VCaP (cell line): ENCODE measurements around the gene PMEPA1.

Experiments used
- H3K27ac ChIP-seq: fragments of 450-650 bp; 2 replicates; pipeline ENCODE4 v1.5.1; 2017
- TF ChIP-seq, protein P1 (sequence below): fragments of 450-650 bp; conservative IDR thresholded peaks from 2 replicates; pipeline ENCODE4 v1.5.1; 2017; ENCODE audit warnings: mild to moderate bottlenecking, moderate library complexity

The PMEPA1 gene

DNA sequence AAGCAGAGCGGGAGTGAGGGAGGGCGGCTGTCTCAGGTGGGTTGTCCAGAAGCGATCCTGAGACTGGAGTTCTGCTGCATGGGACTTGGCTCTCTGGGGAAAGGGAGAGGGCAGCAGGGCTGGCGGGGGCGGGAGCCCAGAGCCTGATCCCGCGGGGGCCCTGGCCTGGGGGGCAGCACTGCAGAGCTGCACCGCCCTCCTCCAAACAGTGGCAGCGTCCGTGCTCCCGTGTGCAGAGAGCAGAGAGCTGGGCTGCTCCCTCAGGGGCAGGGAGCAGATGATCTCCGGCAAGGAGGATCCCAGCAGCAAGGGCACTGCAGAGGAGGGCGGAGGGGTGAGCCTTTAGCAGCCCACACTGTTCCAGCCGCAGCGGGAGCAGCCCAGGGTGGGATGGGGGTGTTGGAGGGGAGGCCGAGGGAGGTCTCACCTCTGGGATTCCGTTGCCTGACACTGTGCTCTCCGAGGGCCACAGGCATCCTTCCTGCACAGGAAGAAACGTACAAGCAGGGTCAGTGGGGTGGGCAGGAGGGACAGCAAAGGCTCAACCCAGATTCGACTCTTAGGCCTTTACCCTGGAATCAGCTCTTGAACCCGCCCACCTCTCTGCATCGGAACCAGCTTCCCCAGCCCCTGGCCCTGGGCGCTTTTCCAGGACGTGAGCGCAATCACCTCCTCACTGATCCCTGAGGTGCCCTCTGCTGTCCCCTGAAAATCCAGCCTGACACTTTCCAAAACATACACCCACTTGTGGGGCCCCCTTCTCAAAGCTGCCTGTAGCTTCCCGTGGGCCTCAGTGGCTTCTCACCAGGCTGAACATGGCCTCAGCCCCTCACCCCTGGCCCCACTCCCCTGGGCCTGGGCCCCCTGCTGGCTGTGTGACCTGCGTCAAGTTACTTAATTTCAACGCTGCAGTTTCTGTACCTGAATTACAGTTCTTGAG is 56.9 kb downstream of the PMEPA1 start:
- peak overlapping the region; percentile 99; the same call in 1 of the 2 replicates for H3K27ac ChIP-seq
- TF ChIP-seq, protein P1, sequence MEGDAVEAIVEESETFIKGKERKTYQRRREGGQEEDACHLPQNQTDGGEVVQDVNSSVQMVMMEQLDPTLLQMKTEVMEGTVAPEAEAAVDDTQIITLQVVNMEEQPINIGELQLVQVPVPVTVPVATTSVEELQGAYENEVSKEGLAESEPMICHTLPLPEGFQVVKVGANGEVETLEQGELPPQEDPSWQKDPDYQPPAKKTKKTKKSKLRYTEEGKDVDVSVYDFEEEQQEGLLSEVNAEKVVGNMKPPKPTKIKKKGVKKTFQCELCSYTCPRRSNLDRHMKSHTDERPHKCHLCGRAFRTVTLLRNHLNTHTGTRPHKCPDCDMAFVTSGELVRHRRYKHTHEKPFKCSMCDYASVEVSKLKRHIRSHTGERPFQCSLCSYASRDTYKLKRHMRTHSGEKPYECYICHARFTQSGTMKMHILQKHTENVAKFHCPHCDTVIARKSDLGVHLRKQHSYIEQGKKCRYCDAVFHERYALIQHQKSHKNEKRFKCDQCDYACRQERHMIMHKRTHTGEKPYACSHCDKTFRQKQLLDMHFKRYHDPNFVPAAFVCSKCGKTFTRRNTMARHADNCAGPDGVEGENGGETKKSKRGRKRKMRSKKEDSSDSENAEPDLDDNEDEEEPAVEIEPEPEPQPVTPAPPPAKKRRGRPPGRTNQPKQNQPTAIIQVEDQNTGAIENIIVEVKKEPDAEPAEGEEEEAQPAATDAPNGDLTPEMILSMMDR = no peak

DNA sequence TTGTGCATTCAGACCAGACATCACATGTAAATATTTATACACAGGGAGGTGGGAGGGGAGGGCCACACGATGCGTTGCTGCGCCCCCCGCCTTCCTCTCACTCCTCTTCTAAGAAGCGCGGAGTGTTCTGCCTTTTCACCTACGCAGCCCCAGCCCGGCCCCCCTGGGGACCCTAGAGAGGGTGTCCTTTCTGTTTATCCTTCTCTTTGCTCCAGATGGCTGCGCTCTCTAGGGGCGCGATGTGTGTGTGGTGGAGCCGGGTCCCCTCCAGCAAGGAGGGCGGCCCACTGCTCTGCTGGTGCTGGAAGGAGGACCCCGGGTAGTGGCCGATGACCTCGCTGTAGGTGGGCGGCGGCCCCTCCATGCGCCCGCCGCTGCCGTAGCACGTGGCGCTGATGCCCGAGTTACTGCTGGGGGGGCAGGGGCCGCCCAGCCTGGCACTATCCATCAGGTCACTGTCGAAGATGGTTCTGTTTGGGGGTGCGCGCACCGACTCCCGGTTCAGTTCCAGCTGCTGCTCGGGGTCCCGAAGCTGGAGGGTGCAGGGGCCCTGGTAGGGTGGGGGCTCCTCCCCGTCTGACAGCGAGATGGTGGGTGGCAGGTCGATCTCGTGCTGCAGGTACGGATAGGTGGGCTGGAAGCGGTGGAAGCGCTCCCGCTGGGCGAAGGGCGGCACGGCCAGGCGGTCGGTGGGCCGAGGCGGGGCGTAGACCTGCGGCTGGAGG is 57.8 kb downstream of the PMEPA1 start:
- TF ChIP-seq, protein P1 = no peak
- peak overlapping the region; percentile 99; the same call in 1 of the 2 replicates for H3K27ac ChIP-seq

DNA sequence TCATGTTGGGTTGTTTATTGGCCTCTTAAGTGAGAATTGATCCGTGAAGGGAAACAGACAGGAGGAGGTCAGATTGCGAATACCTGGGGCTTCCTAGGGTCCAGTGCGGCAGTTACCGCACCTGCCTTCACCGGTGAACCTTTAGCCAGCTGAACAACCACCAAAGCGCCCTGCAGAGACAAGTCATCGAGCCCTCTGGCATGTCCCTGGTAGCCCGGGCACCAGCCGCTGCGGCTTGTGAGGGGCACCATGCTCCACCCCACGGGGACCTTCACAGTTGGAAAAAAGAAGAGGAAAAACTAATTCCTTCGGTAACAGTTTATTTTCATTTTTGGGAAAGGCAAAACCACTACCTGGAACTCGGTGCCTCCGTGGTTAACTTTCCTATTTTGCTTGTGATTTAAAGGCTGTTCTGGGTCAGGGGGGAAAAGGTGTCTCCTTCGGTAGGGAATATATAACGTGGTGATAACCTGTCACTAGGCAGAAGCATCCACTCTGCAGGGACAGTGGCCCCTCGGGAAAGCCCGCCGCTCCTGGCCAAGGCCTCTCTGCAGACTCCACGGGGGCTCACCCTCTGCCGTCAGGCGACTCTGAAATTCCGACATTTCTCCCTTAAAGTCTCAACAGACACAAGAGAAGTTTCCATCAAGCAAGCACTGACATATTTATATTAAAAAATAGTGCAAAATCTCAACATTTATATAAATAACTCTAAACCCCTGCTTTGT is 58.9 kb downstream of the PMEPA1 start:
- TF ChIP-seq, protein P1 = no peak

DNA sequence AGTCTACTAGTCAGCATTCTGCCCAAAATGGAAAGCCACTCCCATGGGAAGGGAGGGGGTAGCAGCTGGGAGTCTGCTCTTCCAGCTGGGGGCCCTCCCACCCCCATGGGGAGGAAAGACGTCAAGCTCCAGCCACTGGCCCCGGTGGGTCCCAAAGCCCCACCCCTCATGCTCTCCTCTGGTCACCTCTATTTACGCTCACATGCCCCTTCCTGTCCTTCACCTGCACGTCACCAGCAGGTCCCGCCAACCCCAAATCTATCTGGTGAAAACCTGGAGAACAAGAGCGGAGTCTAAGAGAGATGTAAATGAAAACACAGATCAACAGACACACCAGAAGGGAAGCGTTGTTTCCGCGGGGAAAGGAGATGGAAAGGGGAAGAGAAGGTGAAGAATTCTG is 59.5 kb downstream of the PMEPA1 start:
- peak overlapping the region; percentile 31; the same call in 1 of the 2 replicates for H3K27ac ChIP-seq

More for the DNA sequence above, 58.9 kb downstream of the PMEPA1 start:
- H3K27ac ChIP-seq = peak overlapping the region; percentile 31; the same call in 1 of the 2 replicates

DNA sequence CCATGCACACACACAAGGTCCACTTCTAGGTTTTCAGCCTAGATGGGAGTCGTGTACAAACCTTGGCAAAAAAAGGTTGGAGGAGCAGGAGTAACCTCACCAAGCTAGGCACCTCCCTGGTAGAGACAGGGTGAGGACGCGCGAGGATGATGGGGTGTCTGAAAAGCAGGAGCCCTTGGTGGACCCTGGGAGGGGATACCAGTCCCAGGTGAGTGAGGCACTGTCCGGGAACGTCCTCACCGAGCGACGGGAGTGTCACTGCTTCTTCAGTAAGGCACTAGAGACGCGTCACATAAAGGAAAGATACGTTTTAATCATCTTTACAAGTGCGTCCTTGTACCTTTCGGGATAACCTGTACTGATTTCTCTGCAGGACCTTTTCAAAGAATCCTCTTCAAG is 60.2 kb downstream of the PMEPA1 start:
- peak overlapping the region; percentile 31 for H3K27ac ChIP-seq
- TF ChIP-seq, protein P1 = no peak

More for the DNA sequence above, 59.5 kb downstream of the PMEPA1 start:
- TF ChIP-seq, protein P1 = no peak

DNA sequence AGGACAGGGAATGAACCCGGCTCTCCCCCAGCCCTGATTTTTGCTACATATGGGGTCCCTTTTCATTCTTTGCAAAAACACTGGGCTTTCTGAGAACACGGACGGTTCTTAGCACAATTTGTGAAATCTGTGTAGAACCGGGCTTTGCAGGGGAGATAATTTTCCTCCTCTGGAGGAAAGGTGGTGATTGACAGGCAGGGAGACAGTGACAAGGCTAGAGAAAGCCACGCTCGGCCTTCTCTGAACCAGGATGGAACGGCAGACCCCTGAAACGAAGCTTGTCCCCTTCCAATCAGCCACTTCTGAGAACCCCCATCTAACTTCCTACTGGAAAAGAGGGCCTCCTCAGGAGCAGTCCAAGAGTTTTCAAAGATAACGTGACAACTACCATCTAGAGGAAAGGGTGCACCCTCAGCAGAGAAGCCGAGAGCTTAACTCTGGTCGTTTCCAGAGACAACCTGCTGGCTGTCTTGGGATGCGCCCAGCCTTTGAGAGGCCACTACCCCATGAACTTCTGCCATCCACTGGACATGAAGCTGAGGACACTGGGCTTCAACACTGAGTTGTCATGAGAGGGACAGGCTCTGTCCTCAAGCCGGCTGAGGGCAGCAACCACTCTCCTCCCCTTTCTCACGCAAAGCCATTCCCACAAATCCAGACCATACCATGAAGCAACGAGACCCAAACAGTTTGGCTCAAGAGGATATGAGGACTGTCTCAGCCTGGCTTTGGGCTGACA is 60.8 kb downstream of the PMEPA1 start:
- peak overlapping the region; percentile 31 for H3K27ac ChIP-seq
- TF ChIP-seq, protein P1 = no peak
